ENCODE results near the gene EFCAB8.

EFCAB8 gene

DNA sequence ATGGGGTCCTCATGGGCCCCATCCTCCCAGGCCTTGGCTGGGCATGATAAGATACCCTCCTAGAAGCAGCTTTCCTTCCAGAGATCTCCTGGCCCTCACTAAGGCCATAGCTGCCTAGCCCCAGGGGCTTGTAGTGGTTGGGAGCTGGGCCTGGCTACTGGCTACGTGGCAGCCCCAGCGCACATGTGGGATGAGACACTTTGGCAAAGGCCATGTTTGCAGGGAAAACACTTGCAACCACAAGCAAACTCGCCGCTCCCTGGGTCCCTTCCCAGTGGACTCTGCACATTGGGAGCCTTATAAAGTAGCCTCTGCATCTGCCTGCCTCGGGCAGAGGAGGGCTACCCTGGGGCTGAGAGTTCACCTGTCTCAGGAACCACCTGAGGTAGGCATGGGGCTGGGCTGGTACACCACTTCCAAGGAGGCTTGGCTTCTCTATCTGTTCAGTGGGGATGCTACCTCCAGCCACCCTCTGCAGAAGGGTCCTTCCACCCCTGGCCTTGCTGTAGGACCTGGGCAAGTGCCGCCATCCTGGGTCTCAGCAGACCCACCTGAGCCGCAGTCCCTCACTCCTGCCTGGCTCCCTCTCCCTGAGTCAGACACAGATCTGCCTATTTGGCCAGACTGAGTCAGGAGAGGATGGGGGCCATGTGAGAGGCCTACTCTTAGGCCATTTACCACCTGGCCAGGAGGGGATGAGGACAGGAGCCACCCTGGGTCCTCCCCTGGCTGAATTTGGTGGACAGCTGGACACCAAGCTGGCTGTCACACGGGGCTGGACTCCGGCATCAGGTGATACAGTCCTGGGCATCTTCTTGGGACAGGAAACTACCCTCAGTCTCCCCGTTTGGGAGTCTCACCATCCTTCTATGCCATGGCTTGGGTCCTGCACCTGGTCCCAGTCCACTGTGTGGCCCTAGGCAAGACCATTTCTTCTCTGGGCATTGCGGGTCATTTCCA, 148.9 kb downstream of the EFCAB8 start, which contains the start of gene BPIFB2:
TSS of gene BPIFB2 (plus strand) at position 329 of the 960 bp plus-strand sequence. CDS start 871 bp downstream, outside the sequence.
- H3K4me3 ChIP-seq (ENCODE audit: low read depth, low read length), result no peak within 1 kb of the TSS
- no peak for DNase-seq (ENCODE audit: low read depth)
- TF ChIP-seq, protein P1, sequence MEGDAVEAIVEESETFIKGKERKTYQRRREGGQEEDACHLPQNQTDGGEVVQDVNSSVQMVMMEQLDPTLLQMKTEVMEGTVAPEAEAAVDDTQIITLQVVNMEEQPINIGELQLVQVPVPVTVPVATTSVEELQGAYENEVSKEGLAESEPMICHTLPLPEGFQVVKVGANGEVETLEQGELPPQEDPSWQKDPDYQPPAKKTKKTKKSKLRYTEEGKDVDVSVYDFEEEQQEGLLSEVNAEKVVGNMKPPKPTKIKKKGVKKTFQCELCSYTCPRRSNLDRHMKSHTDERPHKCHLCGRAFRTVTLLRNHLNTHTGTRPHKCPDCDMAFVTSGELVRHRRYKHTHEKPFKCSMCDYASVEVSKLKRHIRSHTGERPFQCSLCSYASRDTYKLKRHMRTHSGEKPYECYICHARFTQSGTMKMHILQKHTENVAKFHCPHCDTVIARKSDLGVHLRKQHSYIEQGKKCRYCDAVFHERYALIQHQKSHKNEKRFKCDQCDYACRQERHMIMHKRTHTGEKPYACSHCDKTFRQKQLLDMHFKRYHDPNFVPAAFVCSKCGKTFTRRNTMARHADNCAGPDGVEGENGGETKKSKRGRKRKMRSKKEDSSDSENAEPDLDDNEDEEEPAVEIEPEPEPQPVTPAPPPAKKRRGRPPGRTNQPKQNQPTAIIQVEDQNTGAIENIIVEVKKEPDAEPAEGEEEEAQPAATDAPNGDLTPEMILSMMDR (IDR thresholded peaks at IDR 0.05; ENCODE audit: low read depth, low read length, missing control alignments), result no peak

DNA sequence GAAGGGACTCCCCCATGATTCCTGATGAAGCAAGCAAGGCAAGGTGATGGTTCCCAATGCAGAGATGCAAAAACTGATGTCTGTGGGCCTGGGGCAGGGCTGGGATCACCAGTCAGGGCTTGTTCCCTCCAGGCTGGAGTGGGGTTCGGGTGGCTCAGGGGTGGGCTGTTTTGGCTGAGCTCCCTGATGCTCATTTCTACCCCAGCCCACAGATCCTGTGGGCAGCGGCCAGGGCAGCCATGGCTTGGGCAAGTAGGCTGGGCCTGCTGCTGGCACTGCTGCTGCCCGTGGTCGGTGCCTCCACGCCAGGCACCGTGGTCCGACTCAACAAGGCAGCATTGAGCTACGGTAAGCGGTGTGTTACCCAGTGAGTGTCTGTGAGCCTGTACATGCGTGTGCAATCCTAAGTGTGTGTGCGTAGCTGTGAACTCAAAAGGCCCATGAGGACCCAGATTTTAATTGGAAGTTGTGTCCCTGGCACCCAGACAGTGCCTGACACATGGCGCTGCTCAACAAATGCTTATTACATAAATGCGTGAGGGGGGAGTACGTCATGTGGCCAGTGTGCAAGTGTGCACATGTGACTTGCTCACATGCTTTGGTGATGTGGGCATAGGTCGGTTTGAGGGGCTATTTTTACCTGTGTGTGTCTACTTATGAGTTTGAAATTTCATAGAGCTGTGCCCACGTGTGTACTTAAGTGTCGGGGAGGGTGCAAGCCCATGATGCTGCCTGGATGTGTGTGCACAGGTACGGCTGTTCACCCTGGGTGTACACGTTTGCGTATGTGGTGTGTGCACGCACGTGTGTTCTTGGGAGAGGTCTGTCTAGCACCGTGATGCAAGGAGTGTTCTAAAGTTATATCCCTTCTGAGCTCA, 149.9 kb downstream of the EFCAB8 start:
- H3K4me3 ChIP-seq (ENCODE audit: low read depth, low read length), result no peak overlapping the region
- DNase-seq (ENCODE audit: low read depth), result no peak
- TF ChIP-seq, protein P1 (IDR thresholded peaks at IDR 0.05; ENCODE audit: low read depth, low read length, missing control alignments), result no peak

DNA sequence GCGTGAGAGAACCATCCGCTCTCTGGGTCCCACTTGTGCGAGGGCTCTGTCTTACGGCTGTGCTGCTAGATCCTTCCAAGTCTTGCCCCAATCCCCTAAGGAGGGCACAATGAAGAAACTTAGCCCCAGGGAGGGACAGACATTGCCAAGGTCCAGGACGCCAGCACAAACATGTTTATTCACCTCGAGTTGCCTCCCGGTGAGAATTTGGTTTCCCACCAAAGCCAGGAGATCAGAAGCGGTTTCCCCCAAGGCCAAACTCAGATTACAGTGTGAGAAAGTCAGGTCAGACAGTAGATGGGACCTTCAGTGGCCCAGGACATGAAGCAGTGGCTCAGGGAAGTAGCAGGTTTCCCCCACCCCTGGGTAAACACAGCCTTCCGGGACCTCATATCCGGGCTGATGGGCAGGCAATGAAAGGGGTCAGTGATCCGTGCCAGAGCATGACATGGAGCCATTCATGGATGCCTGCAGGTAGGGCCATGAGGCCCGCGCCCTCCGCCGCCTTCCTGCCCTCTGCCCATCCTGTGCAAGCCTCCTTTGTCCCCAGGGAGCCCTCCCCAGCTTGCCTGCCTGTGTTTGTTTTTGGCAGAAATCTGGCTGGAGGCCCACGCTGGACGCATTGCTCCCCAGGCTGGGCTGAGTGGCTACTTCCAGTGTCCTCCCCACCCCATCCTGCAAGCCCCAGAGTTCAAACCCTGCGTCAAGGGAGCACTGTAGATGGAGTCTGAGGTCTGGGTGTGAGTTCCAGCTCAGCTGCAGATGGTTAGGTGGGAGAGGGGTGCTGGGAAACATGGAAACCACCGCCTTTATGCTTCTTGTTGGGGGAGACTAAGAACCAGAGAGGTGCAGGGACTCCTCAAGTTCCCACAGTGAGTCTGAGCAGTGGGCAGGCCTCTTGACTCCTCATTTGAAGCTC, 150.8 kb downstream of the EFCAB8 start:
- TF ChIP-seq, protein P1 (IDR thresholded peaks at IDR 0.05; ENCODE audit: low read depth, low read length, missing control alignments), result no peak
- no peak for DNase-seq (ENCODE audit: low read depth)
- H3K4me3 ChIP-seq (ENCODE audit: low read depth, low read length), result no peak overlapping the region

DNA sequence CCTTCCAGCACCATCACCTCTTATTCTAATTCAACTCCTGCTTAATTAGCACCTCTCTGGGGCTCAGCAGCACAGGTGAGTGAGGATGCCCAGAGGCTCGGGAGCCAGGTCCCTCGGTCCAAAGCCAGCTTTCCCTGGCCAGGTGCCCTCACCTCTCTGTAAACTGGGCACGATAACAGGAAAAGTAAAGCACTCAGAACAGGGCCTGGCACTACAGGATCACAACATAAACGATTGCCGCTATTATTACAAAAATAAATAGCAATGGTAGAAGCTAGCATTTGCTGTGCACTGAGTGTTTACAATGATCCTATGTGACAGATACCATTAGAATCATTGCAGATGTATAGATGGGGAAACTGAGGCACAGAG, 151.4 kb downstream of the EFCAB8 start:
- H3K4me3 ChIP-seq (ENCODE audit: low read depth, low read length), result no peak overlapping the region
- DNase-seq (ENCODE audit: low read depth), result no peak
- TF ChIP-seq, protein P1 (IDR thresholded peaks at IDR 0.05; ENCODE audit: low read depth, low read length, missing control alignments), result no peak

DNA sequence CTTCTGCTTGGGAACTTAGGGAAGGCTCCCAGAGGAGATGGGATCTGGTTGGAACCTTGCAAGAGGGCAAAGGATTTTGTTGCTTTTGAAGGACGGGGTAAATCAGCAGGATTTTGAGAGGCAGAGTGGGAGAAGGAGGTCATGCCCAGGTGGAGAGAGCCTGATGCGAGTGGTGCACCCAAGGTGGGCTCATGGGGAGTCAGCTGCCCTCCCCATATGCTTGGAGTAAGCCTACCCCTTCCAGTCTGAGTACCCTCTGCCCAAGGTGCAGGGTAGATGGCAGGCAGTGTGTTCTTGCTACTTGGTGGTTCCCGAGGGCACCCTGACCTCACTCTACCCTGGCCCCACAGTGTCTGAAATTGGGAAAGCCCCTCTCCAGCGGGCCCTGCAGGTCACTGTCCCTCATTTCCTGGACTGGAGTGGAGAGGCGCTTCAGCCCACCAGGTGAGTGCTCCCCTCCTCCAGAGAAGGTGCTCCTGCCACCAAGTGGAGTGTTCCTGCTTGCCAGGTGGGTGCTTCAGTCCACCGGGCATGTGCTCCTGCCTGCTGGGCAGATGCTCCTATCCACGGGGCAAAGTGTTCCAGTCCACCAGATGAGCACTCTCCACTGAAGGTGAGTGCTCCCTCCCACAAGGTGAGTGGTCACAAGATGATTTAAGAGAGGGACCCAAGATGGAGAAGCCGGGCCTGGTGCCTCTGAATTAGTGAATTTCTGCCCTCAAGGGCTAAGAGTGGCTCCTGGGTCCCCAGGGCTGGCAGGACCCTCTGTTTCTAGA, 152.1 kb downstream of the EFCAB8 start:
- DNase-seq (ENCODE audit: low read depth), result no peak
- TF ChIP-seq, protein P1 (IDR thresholded peaks at IDR 0.05; ENCODE audit: low read depth, low read length, missing control alignments), result no peak

More for the DNA sequence above, 152.1 kb downstream of the EFCAB8 start:
- H3K4me3 ChIP-seq (ENCODE audit: low read depth, low read length), result no peak overlapping the region

All from GM12864 (cell line).